HG02840 (cell line): ENCODE measurements around the gene RAD18.

Experiments used
- ATAC-seq: cut with Tn5 transposase; IDR thresholded peaks from one replicate; pipeline ENCODE4 v1.9.1; 2021; ENCODE audit warnings: mild to moderate bottlenecking, moderate library complexity, moderate number of reproducible peaks; ENCODE audit not compliant: unreplicated experiment, low FRiP score

Gene RAD18

GRCh38 chr3:8839607-8840325 is 123.5 kb downstream of the RAD18 start:
- ATAC-seq = no peak

GRCh38 chr3:8838765-8839423 is 124.4 kb downstream of the RAD18 start:
- no peak for ATAC-seq

GRCh38 chr3:8838234-8838633 is 125.0 kb downstream of the RAD18 start:
- no peak for ATAC-seq

DNA sequence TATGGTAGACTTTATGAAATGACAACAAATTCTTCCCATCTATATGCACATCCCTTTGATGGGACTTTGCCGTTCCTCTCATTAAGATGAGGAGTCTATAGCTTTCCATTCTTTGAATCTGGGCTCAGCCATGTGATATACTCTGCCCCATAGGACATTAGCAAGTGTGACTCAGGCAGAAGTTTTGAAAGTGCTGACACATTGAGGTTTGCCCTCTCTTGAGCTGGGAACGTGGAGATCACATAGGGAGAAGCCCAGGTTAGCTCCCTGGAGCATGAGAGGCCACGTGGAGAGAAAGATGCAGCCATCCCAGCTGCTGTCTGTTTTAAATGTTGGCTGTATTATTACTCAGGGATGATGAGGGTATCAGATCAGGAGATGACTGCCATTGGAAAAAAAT is 126.1 kb downstream of the RAD18 start:
- ATAC-seq = no peak

DNA sequence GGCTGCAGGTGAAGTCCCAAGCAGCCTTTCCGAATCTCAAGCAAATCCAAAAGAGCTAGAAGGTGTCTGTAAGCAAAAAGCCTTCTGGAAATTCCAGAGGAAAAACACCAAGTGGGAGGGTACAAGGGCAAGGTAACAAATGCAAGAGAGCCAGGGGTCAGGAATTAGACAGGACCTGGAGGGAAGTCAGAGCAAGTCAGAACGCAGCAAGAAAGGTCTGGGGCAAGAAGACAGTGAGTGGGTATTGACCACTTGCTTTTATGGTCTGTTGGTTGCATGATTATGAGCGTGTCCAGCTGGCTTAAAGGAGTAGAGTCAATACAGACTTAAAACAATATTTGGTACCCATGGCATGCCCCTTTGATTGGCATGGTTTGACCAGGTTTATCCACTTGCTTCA is 127.2 kb downstream of the RAD18 start:
- ATAC-seq = no peak

- ATAC-seq = no peak
Measured at GRCh38 chr3:8835385-8835784, 127.9 kb downstream of the RAD18 start.

- ATAC-seq = no peak
Measured at GRCh38 chr3:8834974-8835373, 128.3 kb downstream of the RAD18 start.

DNA sequence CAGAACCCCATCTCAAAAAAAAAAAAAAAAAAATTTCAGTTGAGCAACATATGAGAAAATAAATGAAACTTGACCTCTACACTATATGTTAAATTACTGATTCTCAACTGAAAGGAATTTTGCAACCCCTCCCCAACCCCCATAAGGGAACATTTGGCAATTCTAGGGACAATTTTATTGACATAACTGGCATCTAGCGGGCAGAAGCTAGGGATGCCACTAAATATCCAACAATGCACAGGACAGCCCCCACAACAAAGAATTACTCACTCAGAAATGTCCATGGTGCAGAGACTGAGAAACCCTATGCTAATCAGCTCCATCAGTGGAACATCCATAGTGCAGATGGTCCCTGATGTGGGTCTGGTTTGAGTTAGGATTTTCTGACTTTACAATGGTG is 135.6 kb downstream of the RAD18 start:
- ATAC-seq = no peak
